Gastrocnemius medialis (tissue), 4 donors: ENCODE data around the gene NECAB3.

ENCODE experiments used
- POLR2A ChIP-seq, 2 donors: fragments of 450-650 bp; IDR thresholded peaks; one replicate each; pipeline ENCODE4 v1.6.1; 2017; ENCODE audit warnings: antibody characterized with exemption in 2 of 2, mild to moderate bottlenecking in 2 of 2, moderate library complexity in 2 of 2
- TF ChIP-seq, protein P1 (sequence below), 5 experiments: fragments of 450-650 bp in 3 of 5; fragments of 200-600 bp in 2 of 5; sonication (generic) in 2 of 5; IDR thresholded peaks in 4 of 5; conservative IDR thresholded peaks in 1 of 5; 1 replicate in 4 of 5; 2 replicates in 1 of 5; pipeline ENCODE4 v1.5.1; 2016 to 2019; ENCODE audit warnings: antibody characterized with exemption in 5 of 5, mild to moderate bottlenecking in 3 of 5, moderate library complexity in 3 of 5

DNA sequence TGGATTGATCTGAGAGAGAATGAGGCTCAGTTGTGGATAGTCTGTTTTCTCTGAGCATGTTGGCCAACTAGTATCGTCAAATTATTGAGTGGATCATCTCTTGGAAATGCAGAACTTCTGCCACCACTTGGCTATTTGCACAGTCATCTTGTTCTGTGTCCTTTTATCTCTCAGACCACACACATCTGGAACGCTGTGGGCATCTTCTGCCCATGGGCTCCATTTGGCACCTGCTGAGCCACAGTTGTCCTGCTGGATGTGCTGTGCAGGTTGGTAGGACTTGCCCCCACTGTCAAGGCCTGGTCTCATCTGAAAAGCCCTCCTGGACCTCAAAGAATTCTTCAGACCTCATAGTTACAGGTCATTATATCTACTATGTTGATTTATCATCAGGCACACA is 28.8 kb downstream of the NECAB3 start:
- TF ChIP-seq POLR2A (IDR thresholded peaks at IDR 0.05): no peak
- TF ChIP-seq, protein P1, sequence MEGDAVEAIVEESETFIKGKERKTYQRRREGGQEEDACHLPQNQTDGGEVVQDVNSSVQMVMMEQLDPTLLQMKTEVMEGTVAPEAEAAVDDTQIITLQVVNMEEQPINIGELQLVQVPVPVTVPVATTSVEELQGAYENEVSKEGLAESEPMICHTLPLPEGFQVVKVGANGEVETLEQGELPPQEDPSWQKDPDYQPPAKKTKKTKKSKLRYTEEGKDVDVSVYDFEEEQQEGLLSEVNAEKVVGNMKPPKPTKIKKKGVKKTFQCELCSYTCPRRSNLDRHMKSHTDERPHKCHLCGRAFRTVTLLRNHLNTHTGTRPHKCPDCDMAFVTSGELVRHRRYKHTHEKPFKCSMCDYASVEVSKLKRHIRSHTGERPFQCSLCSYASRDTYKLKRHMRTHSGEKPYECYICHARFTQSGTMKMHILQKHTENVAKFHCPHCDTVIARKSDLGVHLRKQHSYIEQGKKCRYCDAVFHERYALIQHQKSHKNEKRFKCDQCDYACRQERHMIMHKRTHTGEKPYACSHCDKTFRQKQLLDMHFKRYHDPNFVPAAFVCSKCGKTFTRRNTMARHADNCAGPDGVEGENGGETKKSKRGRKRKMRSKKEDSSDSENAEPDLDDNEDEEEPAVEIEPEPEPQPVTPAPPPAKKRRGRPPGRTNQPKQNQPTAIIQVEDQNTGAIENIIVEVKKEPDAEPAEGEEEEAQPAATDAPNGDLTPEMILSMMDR (IDR thresholded peaks at IDR 0.05 in 4 of 5, conservative IDR thresholded peaks at IDR 0.05 in 1 of 5): no peak
